HG03442 (cell line): Measurements from ENCODE around the gene MACROD1.

Experiments used
- ATAC-seq: cut with Tn5 transposase; IDR thresholded peaks from one replicate; pipeline ENCODE4 v1.9.1; 2021; ENCODE audit warnings: mild to moderate bottlenecking, moderate library complexity; ENCODE audit not compliant: unreplicated experiment

MACROD1 gene

DNA sequence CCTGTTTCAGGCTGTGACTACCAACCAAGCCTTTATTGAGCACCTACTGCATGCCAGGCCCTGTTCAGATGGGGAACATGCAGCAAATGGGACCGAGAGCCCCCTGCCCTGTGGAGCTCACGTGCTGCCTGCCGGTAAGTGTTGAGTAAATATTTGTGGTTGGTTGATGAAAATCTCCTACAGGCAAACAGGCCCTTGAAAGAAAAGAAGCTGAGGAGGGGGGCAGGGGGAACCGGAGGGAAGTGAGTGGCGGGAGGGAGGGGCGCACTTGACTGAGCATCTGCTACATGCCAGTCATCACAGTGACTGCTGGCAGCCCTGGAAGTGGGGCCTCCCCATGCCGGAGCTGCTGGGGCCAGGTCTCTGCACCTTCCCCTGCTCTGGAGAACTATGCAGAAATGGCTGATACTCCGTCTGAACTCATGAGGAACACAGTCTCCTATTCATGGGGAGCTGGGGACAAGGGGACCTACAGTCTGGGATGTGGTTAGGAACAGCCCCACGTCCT is 34.2 kb downstream of the MACROD1 start:
- ATAC-seq, result no peak

DNA sequence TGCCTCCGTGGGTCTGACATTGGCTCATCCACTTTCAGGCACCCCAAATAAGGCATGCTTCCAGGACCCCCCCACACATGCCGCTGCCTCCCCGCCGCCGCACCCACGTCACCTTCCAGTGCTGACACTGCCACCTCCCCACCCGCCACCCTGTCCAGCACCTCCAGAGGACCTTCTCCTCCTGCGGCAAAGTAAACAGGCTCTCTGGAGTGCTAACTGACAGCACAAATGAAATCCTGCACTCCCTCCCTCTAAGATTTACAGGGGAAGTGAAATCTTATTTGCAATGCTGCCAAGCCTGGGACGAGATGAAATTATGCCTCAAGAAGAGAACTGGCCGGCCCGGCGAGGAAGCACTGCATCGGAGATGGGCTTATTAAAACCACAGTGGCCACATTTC is 35.3 kb downstream of the MACROD1 start:
- no peak for ATAC-seq

DNA sequence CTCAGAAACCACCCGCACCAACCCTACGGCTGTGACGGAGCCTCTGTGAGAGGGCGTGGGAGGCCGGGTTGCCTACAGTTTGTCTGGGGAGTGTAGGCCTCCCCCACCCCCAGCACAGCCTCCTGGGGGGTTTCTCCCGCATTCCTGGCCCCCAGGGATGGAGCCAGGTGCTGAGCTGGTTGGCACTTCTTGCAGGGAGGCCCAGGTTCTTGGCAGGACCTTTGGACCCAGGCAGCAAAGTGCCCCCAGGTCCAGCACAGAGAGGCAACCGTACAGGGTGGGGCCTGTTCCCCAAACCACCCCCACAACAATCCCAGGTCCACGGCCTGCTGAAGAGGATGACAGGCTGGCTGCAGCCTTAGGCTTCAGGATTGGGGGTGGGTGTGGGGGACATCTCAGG is 36.5 kb downstream of the MACROD1 start:
- ATAC-seq, result no peak

DNA sequence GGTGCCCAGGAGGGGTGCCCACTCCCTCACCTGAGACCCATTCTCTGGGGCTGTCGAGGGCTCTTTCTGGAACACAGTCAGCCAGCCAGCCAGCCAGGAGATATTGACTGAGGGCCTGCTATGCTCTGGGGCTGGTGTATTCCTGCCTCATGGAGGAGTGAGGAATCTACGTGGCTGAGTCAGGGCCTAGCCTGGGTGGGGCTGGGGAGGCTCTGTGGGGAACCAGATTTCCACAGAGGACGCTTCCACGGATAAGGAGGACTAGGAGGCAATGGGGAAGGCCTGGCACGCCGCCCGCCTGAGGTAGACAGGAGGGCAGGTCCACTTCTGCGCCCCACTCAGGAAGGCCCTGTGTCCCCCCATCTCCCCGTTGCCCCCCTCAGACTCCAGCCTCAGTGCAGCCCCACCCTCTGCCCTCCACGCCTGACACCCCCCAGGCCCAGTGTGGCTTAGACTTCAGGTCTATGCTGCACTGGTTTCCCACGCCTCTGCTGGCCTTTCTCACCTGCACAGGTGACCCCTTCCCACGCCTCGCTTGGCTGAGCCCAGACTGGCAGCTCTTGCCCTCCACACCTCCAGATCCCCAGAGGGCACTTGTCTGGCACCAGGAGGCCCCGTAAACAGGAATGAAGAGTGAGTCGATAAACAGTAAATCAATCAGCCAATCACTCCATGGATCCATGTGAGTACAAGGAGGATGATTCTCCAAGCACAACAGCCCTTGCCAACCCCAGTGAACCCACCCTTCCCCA is 37.5 kb downstream of the MACROD1 start:
- no peak for ATAC-seq

DNA sequence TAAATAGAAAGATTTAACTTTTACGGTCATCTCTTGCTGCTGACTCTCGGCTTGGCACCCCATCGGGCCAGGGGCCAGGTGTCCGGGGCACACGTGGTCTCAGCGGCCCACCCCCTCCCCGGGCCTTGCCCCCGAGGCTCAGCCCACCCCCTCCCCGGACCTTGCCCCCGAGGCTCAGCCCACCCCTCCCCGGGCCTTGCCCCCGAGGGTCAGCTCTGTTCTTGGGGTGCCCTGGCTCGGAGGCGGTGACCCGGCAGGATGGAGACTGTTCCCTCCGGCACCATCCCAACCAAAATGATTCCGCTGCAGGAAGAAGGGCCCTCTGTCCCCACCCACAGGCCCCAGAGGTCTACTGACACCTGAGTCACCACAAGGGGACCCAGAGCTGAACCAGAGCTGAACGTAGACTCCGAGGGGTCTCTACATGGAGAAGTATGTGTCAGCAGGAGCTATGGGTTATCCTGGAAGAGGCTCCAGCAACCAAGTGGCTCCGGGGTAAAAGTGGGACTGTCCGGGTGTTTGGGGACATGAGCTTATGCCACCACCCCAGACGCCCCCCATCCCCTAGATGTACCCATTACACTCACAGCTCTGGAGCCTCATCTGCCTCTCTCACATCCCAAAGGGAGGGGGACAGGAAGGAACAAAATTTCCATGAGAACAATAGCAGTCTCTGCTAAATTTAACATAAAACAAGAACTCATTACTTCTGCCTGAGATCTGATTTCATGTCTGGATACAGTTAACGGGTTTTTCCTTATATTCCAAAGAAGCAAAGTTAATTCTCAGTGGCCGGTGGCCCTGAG is 38.4 kb downstream of the MACROD1 start:
- no peak for ATAC-seq

DNA sequence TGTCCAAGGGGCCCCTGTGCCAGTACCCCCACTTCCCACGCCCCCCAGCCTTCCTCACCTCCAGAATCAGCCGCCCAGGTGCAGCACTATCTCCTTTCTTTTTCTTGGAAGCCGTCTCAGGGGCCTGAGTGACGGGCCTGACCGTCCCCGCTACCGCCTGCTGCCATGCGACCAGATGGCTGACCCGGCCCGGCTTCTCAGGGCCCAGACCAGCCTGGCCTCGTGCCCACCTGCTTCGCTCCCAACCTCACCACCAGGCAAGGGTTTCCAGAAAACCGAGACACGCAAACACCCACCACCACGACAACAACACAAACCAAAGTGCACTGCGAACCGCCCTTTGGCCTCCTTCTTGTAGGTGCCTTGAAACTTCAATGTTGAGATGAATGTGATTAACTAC is 39.1 kb downstream of the MACROD1 start:
- ATAC-seq, result no peak

DNA sequence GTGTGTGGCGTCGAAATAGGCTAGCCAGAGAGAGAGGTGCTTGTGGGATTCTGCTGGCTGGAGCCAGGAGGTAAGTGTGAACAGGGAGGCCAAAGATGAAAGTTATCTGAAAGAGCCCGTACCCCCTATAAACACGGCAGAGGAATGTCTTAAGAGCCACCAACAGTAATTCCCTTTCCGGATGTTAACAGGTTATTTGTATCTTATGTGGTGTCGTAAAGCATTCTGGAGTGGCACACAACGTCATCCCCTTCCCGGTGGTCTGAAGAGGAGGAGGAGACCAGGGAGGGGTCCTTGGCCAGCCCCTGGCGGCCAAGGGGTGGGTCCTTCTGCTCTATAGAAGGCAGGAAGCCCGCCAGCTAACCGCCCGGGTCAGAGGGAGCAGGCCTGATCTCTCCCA is 39.5 kb downstream of the MACROD1 start:
- ATAC-seq, result no peak

DNA sequence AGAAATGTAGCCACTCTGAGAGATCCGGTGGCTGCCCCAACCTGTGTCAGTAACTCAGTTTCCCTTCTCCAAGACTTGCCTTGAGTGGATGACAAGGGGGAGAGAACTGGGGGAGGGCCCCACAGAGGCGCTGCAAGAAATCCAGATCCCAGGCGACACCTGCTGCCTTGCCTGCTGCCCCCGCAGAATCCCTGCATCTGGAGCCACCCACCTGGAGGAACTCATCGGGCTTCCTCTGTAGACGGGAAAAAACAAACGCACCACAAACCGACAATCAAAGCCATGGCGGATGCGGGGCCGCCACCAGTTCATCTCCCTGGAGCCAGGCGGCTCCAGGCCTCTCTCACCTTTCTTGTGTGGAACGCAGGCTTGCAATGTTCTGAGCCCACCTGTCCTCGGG is 40.2 kb downstream of the MACROD1 start:
- no peak for ATAC-seq

DNA sequence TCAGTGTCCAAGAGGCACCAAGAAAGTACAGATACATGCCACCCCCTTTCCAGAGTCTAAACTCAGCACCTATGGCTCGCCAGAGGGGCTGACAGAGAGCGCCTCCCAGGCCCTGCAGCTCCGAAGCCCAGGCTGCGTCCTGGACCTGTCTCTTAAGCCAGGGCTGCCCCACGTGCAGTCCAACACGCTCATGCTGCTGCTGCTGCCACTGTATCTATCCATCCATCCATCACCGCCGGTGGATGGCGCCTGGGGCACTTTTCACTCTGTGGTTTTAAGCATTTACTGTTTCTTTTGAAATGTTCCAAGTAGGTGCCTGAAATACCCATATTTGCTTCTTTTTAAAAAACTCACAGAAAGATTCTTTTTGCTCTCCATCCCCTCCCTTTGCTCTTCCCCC is 41.8 kb downstream of the MACROD1 start:
- ATAC-seq, result no peak

DNA sequence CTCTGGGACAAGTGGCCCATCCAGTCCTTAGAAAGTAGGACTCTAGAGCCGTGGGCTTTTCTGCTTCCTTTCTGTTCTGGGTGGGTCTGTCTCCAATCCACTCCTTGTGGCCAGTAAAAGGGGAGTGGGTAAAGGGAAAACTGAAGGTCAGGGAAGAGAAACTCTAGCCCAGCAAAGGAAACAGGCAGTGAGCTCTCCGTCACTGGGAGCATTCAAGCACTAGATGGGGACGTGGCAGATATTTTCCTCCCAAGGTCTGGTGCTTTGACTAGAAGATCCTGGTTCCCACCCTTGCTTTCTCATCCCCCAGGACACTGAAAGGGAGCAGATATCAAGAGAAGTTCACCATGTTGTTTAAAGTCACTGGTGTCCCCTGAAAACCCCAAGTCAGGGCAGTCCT is 42.2 kb downstream of the MACROD1 start:
- no peak for ATAC-seq

DNA sequence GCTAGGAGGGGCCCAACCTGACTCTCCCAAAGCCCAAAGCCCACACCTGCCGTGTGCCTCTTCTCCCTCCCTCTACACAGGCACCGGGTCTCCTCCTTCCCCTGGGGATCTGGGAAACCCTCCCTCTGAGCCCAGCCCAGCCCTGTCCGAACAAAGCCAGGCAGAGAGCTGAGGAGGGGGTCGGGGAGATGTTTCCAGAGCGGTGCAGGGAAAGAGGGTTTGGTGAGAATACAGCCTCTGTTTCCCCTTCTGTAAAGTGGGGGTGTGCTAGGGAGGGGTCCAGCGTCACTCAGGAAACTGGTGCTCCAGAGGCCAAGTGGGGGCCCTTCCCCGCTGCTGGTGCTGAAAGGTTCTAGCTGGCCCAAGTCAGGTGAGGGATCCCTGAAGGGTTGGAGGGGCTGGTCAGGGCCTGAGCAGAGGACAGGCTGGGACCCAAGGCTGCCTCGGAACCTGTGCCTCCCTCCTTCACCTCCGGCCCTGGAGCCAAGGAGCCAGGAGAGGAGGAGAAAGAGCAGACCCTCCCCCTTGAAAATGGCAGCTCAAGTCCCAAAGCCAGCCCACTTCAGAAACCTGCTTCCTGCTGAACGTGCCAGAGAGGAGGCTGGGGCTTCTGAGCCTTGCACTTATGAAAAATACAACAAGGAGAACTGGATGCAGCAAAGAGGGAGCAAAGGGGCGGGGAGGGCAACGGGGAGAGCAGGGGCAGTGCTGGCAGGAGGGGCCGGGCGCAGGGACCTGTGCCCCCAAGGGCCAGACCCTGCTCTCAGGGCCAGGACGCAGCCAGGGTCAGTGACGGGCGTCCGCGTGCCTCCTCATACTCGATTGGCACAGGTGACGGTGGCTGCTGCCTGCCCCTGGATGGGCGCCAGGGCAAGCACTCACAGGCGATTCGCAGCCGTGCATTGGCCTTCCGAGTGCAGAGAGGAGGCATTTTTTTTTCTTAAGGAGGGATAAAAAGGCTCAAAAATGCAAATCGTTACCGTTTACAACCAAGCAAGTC is 43.2 kb downstream of the MACROD1 start:
- no peak for ATAC-seq

DNA sequence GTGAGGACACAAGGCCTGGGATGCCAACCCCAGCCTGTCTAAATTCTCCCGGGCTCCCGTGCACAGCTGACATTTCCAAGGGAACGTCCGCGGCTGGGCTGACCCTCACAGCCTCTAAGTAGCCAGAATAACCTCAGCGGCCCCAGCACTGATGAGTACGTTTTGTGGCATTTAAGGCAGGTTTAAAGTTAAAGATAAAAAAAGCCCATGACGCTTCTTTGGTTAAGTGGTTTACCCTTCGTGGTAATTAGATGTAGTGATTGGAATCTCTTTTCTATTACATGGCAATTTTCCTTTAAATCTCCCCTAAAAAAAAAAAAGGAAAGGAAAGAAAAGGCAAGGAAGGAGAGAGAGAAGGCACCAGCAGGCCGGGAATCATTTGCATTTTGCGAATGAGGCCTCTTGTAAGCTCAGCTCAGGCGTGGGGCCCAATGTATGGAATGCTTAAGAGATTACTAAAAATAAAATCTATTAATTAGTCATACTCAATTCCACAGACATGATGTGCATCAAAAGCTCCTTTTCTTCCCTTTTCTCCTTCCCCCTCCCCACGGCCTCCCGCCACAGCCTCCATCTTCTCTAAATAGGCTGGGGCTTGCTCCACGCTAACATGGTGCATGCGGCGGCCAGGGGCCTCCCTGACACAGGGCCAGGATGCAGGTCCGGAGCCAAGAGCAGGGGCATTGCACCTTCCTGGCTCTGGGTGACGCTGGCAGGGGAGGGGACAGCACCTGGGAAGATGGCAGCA is 44.1 kb downstream of the MACROD1 start:
- ATAC-seq, result no peak

DNA sequence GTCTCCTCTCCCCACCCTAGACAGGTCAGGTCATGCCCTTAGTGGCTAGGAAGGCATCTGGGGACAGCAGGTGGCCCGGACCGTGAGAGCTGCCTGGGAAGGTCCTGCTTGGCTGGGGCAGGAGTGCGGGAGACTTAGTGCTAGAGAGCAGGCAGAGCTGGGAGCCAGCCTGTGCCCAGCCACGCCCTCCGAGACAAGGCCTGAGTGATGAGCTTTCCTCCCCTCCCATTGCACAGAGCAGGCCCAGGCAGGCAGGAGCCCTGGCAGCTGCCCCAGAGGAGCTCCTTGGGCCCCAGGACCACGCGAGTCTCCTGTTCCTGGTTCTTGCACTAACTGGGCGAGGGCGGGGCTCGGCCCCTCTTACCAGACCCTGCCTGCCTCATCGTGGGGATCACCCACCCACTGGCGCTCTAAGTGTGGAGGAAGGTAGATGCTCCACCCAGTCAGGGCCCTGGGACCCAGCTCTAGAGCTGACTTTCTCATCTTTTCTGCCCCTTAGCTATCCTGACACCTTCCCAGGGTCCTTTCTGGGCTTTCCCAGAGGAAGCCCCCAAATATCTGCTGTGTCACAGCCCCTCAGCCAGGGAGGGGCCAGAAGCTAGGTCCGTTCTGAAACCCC is 44.9 kb downstream of the MACROD1 start:
- no peak for ATAC-seq

DNA sequence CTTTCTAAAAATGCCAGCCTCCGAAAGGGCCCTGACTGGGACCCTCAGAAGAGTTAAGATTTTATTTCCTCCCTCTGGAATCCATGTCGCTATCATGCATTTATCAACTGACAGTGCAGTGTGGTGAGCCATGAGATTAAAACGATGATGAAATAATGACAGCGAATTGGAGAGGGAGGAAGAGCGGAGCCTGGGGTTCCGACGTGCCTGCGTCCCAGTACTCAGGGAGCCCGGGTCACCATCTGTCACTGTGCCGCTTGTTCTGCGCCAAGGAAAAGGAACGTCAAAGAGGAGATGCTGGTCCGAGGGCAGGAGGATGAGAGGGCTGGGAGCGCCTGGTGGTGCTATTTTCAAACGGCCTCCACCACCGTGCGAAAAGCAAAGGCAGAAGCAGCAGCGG is 46.2 kb downstream of the MACROD1 start:
- no peak for ATAC-seq

DNA sequence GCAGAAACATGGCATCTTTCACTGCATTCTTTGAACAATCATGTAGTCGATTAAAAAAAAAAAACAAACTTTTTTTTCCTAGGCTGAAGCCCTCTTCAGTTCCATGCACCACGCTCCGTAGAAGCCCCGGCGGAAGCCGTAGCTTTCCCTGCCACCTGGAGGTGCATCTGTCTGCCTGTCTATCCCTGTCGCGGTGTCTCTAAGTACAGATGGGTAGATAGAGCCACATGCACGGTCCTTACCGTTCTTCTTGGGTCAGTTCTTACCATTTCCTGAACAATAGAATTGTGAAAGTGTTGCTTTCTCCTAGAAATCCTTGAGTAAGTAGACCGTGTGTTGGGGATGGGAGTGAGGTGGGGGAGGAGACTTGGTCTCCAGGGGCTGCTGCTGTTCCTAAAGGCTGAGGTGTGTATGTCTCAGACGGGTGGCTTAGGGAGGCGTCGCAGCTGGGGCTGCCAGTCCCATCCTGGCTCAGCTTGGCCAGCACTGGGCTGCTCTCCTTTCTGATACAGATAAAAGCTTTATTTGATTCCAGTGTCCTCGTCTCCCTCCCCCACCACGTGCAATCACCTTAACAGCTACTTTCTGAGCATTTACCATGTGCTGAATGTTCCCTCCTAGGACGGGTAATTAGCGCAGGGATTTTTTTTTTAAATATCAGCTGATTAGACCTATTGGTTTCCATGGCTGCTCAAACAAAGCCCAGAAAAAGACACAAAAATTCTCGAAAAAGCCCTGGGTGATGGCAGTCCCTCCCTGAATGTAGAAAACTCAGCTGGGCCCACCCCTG is 46.8 kb downstream of the MACROD1 start:
- no peak for ATAC-seq

DNA sequence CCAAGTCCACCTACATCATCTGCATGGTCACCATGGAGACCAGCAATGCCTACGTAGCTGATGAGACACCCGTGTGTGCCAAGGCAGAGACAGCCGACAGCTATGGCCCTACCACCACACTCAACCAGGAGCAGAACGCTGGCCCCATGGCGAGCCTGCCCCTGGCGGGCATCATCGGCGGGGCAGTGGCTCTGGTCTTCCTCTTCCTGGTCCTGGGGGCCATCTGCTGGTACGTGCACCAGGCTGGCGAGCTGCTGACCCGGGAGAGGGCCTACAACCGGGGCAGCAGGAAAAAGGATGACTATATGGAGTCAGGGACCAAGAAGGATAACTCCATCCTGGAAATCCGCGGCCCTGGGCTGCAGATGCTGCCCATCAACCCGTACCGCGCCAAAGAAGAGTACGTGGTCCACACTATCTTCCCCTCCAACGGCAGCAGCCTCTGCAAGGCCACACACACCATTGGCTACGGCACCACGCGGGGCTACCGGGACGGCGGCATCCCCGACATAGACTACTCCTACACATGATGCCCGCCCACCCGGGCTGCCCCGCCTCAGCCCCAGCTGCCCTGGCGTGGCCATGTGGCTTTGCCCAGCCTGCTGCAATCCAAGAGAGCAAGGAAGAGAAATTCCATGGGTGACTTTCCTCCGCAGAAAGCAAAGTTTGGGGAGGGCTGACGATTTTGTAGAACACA is 48.0 kb downstream of the MACROD1 start:
- no peak for ATAC-seq

DNA sequence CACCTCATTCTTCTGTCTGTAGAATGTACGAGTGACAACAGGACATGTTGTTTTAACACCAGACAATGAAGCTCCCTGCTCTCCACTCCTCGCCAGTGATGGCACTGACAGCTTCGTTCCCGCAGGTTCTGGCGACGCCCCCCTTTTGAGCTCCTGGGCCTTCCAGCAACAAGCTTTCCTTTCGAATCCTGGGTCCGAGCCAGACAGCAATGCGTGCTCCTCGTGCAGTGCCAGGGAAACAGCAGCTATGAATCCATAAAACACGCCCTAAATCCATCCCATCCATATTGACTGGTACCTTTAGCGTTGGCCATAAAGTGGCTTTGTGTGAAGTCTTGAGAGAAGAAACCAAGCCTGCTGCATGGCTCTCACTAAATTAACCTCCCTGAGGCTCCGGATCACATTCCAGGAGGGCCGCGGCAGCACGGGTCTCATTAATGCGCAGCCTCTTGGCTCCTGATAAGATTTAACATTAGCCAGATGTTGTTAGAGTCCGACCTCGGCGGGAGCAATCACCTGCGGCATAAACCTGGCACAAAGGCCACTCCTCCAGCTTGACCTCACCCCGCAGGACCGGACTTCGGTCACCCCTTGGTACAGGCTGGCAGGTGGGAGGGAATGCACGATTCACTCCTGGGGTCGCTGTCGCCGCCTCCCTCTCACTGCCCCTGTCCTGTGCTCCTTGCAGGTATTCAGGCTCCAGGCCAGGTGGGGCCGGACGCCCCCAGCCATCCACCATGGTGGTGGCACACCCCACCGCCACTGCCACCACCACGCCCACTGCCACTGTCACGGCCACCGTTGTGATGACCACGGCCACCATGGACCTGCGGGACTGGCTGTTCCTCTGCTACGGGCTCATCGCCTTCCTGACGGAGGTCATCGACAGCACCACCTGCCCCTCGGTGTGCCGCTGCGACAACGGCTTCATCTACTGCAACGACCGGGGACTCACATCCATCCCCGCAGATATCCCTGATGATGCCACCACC is 50.1 kb downstream of the MACROD1 start:
- no peak for ATAC-seq
